Skin of body (tissue), 1 donor: ENCODE data around the gene ANKRD60. TPM values are rescaled to one million over a fixed set of nuclear protein-coding genes. Genes with fewer than 3 reads are reported as not detected.

Source experiments
- total RNA-seq: library from RNA; depleted of rRNA; stranded (reverse); fragments of >200 nt; gene quantifications from one replicate; pipeline ENCODE4 v1.2.3, GENCODE V29; 2014

The ANKRD60 gene
- total RNA-seq, 1 donor from 2014 or later: not detected

Other genes starting within 250 kb of the ANKRD60 start
- 16.7 TPM for gene RAB22A, start 81.1 kb upstream of the ANKRD60 start, total RNA-seq
- gene VAPB, start 160.6 kb upstream of the ANKRD60 start, total RNA-seq: 18.1 TPM